ENCODE measurements around the gene RAB13.

RAB13 gene

GRCh38 chr1:153954826-153955225 lies 31.3 kb downstream of the RAB13 start:
- DNase-seq: no peak

GRCh38 chr1:153953859-153954365 lies 32.2 kb downstream of the RAB13 start:
- no peak for DNase-seq

- no peak for DNase-seq
Measured at GRCh38 chr1:153951801-153952200, 34.3 kb downstream of the RAB13 start.

GRCh38 chr1:153951183-153951582 lies 35.0 kb downstream of the RAB13 start:
- DNase-seq: no peak

- no peak for DNase-seq
Measured at GRCh38 chr1:153946622-153947241, 39.4 kb downstream of the RAB13 start, which contains the start of gene DENND4B. Gene DENND4B, minus strand, starts transcription at chr1:153946718. Its CDS starts 2,344 bp downstream, at chr1:153944374.

- no peak for DNase-seq
Measured at GRCh38 chr1:153945795-153946621, 40.1 kb downstream of the RAB13 start.

- DNase-seq: no peak
Measured at GRCh38 chr1:153945131-153945794, 40.9 kb downstream of the RAB13 start.

- no peak for DNase-seq
Measured at GRCh38 chr1:153944827-153945117, 41.4 kb downstream of the RAB13 start.

- DNase-seq: no peak
Measured at GRCh38 chr1:153944005-153944826, 41.9 kb downstream of the RAB13 start.

- no peak for DNase-seq
Measured at GRCh38 chr1:153942766-153943549, 43.2 kb downstream of the RAB13 start.

- DNase-seq: no peak
Measured at GRCh38 chr1:153941826-153942725, 44.1 kb downstream of the RAB13 start.

GRCh38 chr1:153940756-153941155 lies 45.4 kb downstream of the RAB13 start:
- DNase-seq: no peak

GRCh38 chr1:153939476-153939875 lies 46.7 kb downstream of the RAB13 start:
- no peak for DNase-seq

- DNase-seq: no peak
Measured at GRCh38 chr1:153938996-153939395, 47.1 kb downstream of the RAB13 start.

GRCh38 chr1:153937331-153937730 lies 48.8 kb downstream of the RAB13 start:
- no peak for DNase-seq

GRCh38 chr1:153936011-153936802 lies 49.9 kb downstream of the RAB13 start:
- no peak for DNase-seq

GRCh38 chr1:153934746-153935145 lies 51.4 kb downstream of the RAB13 start:
- no peak for DNase-seq

GRCh38 chr1:153933955-153934354 lies 52.2 kb downstream of the RAB13 start:
- no peak for DNase-seq

GRCh38 chr1:153933430-153933829 lies 52.7 kb downstream of the RAB13 start:
- DNase-seq: no peak

Measured in cortex of kidney (tissue), 1 donor.